ENCODE results near the gene CD3G. TPM values are rescaled to one million over a fixed set of nuclear protein-coding genes. Genes with fewer than 3 reads are reported as not detected.

Gene CD3G
- total and polyA plus RNA-seq, 2 of the 8 experiments (the other 6 are each of a cell fraction or from before 2014, with no cell fraction given), result not detected

- Histone ChIP-seq H3K36me3 (ENCODE audit: control insufficient read depth in 2 of 4, insufficient read depth in 4 of 4, low read length in 3 of 4) (no peaks in the 10 kb centered on the region), H2AK5ac (ENCODE audit: low read depth, low read length) (no peak within 1 kb of the TSS), H3K4me3 (ENCODE audit: extremely low read depth in 1 of 4, insufficient read depth in 2 of 4, low read depth in 3 of 4, low read length in 4 of 4) (peak within 1 kb of the TSS; percentile 84 to 100 (median 97)), H4K20me1 (replicated peaks in 1 of 2; ENCODE audit: control insufficient read depth in 1 of 2, insufficient read depth in 2 of 2, low read length in 2 of 2) (no peaks in the 10 kb centered on the region), H2BK12ac (ENCODE audit: low read depth, low read length) (no peak within 1 kb of the TSS), H2BK15ac (ENCODE audit: low read length) (no peak within 1 kb of the TSS), H3K23me2 (ENCODE audit: low read depth, low read length) (peaks cover 5% of the 10 kb centered on the region), H2BK5ac (ENCODE audit: low read depth, low read length) (no peak within 1 kb of the TSS), H3K4ac (replicated peaks; ENCODE audit: insufficient read length, low read depth, low read length) (no peak within 1 kb of the TSS), H3K9me3 (ENCODE audit: insufficient read depth in 2 of 2, low read depth in 1 of 2, low read length in 1 of 2) (peaks cover 0 to 3% of the 10 kb centered on the region in 2 experiments; a peak in 1 of 4 replicates), H4K8ac (ENCODE audit: extremely low read depth, insufficient read depth, low read length) (peak within 1 kb of the TSS; percentile 94), H2AFZ (ENCODE audit: low read length) (peak within 1 kb of the TSS; percentile 88), H3K79me2 (ENCODE audit: control insufficient read depth in 1 of 2, insufficient read depth in 2 of 2, low read length in 2 of 2) (peaks cover 0 to 31% of the 10 kb centered on the region in 2 experiments; a peak in 3 of 4 replicates), H4K5ac (ENCODE audit: insufficient read length, low read depth, low read length) (peak within 1 kb of the TSS; percentile 39), H2BK20ac (ENCODE audit: low read length) (no peak within 1 kb of the TSS), H3K56ac (replicated peaks; ENCODE audit: insufficient read length, low read depth, low read length) (no peak within 1 kb of the TSS), H4K91ac (replicated peaks; ENCODE audit: insufficient read length, low read length) (peak within 1 kb of the TSS; percentile 13), H2BK120ac (replicated peaks; ENCODE audit: low read depth, low read length) (no peak within 1 kb of the TSS), H3K9ac (replicated peaks in 1 of 4; ENCODE audit: extremely low read depth in 1 of 4, low read depth in 3 of 4, low read length in 3 of 4) (peak within 1 kb of the TSS; percentile 49 to 95 (median 82)), H3K27me3 (replicated peaks in 1 of 4; ENCODE audit: control insufficient read depth in 3 of 4, extremely low read depth in 1 of 4, insufficient read depth in 3 of 4, low read length in 3 of 4) (no peaks in the 10 kb centered on the region; a peak in 1 of 7 replicates), H3K79me1 (ENCODE audit: low read depth, low read length) (peaks cover 2% of the 10 kb centered on the region; the same call in 1 of the 2 replicates), H3K23ac (ENCODE audit: insufficient read length) (no peak within 1 kb of the TSS), H3K4me2 (ENCODE audit: insufficient read depth in 1 of 2, low read depth in 2 of 2, low read length in 2 of 2) (peak within 1 kb of the TSS; percentile 93 to 99), H3K4me1 (replicated peaks in 1 of 4; ENCODE audit: control insufficient read depth in 3 of 4, insufficient read depth in 4 of 4, low read length in 3 of 4) (peaks cover 0 to 4% (median 2%) of the 10 kb centered on the region in 4 experiments; a peak in 2 of 7 replicates), H3K14ac (ENCODE audit: insufficient read length) (no peak within 1 kb of the TSS), H3K18ac (ENCODE audit: extremely low read depth, low read length) (no peak within 1 kb of the TSS; the same call in 1 of the 2 replicates), H3K27ac (ENCODE audit: low read depth, low read length) (peak within 1 kb of the TSS; percentile 29)
- ChIA-PET CTCF (ENCODE audit: partially characterized antibody) (no interaction called here), POLR2A (ENCODE audit: partially characterized antibody) (interaction anchor here (0.9 to 2.1 kb wide), 4 partner anchors 14 to 236 kb away, joined by 3 to 9 read pairs (median 4); partner anchors contain the start of gene CD3E)
- WGBS, 2 experiments (ENCODE audit: extremely low coverage in 1 of 2, insufficient coverage in 1 of 2, insufficient read length in 1 of 2, insufficient replicate concordance in 2 of 2, low coverage in 1 of 2, low lambda C conversion rate in 2 of 2, missing lambda C conversion rate in 1 of 2), result 11% methylated on average over 33 of the region's 33 CpGs; no CpG with 5 or more reads in 1 of the 2 experiments
- FAIRE-seq (peak; percentile 81), DNase-seq (ENCODE audit: low read depth in 1 of 2, low spot score in 2 of 2) (peak; percentile 88 to 98)
- no peak for TF ChIP-seq RBBP5 (IDR thresholded peaks at IDR 0.05; ENCODE audit: borderline replicate concordance, low read depth, low read length)
- TF ChIP-seq SUZ12 (IDR thresholded peaks at IDR 0.05; ENCODE audit: low read length), result no peak
- TF ChIP-seq RNF2 (IDR thresholded peaks at IDR 0.05; ENCODE audit: borderline replicate concordance, low read depth, low read length, missing control alignments, poor library complexity, severe bottlenecking), result no peak
- TF ChIP-seq ASH2L (IDR thresholded peaks at IDR 0.05; ENCODE audit: low read length), result peak; percentile 67
- TF ChIP-seq CHD2 (IDR thresholded peaks at IDR 0.05; ENCODE audit: low read length), result no peak
- TF ChIP-seq BCL11A (IDR thresholded peaks at IDR 0.05; ENCODE audit: low read depth in 2 of 2, low read length in 2 of 2), result no peak
- TF ChIP-seq MAFK (IDR thresholded peaks at IDR 0.05; ENCODE audit: low read depth, low read length), result no peak
- TF ChIP-seq ATF2 (IDR thresholded peaks at IDR 0.05; ENCODE audit: low read length), result no peak
- TF ChIP-seq RAD21 (IDR thresholded peaks at IDR 0.05 in 1 of 2, conservative IDR thresholded peaks at IDR 0.05 in 1 of 2; ENCODE audit: low read depth in 2 of 2, low read length in 2 of 2), result no peak
Measured at GRCh38 chr11:118359295-118359958, 15.3 kb downstream of the CD3G start, which contains the start of gene UBE4A. Gene UBE4A (plus strand): TSS chr11:118359600. CDS start chr11:118365081, 5,481 bp downstream.
